Smooth muscle cell of bladder (primary cell): ENCODE measurements around the gene DENND11. TPM values are rescaled to one million over a fixed set of nuclear protein-coding genes. Genes with fewer than 3 reads are reported as not detected.

Experiments
- total RNA-seq: library from RNA; depleted of rRNA; stranded (reverse); fragments of >200 nt; gene quantifications from 2 replicates; pipeline ENCODE4 v1.2.3, GENCODE V29; 2014

DENND11 gene
- total RNA-seq = 6.0 and 9.4 TPM in 2 replicates

GRCh38 chr7:141702047-141702567 lies at the start of gene DENND11:
DENND11 (minus strand) TSS chr7:141702166; CDS start chr7:141702153, 13 bp downstream.

GRCh38 chr7:141737836-141738591 lies 36.0 kb upstream of the DENND11 start, which contains the start of gene SSBP1:
SSBP1 (plus strand) TSS chr7:141738358; CDS start chr7:141739167, 809 bp downstream.

GRCh38 chr7:141708351-141708750 lies 6.4 kb upstream of the DENND11 start, which contains the start of gene WEE2:
WEE2 (plus strand) TSS chr7:141708353; CDS start chr7:141708759, 406 bp downstream.

Other genes starting within 250 kb of the DENND11 start
- gene AGK, start 150.8 kb downstream of the DENND11 start, total RNA-seq = 15.3 and 18.2 TPM in 2 replicates
- not detected in 2 replicates for gene WEE2, start 6.2 kb upstream of the DENND11 start, total RNA-seq
- 137 and 162 TPM in 2 replicates for gene SSBP1, start 36.2 kb upstream of the DENND11 start, total RNA-seq
- gene TAS2R3, start 61.9 kb upstream of the DENND11 start, total RNA-seq = 0.85 and 1.8 TPM in 2 replicates
- 0.85 and 0.92 TPM in 2 replicates for gene TAS2R4, start 74.5 kb upstream of the DENND11 start, total RNA-seq
- 0.57 and 0.92 TPM in 2 replicates for gene TAS2R5, start 88.1 kb upstream of the DENND11 start, total RNA-seq
- gene PRSS37, start 139.3 kb upstream of the DENND11 start, total RNA-seq = not detected in 2 replicates
- not detected in 2 replicates for gene OR9A4, start 214.2 kb upstream of the DENND11 start, total RNA-seq
- gene CLEC5A, start 244.8 kb upstream of the DENND11 start, total RNA-seq = not detected in 2 replicates